HEK293 (cell line): ENCODE measurements around the gene EBF4.
A peak's percentile ranks its signal among the peaks of the same experiment; 100 is the strongest.

Source experiments
- CTCF ChIA-PET: fragments of 350-600 bp; formaldehyde crosslinking; extraction: SDS; loops from one replicate; lab custom pipeline; 2021; ENCODE audit warnings: antibody characterized with exemption; lab: Yijun Ruan, JAX
- POLR2A ChIA-PET: fragments of 300-600 bp; formaldehyde crosslinking; extraction: SDS; loops from one replicate; lab custom pipeline; 2020; ENCODE audit warnings: antibody characterized with exemption, inconsistent platforms; lab: Yijun Ruan, JAX
- H3K27ac ChIP-seq: fragments of 200-500 bp; sonication (Bioruptor generic); 2 replicates; pipeline ENCODE4 v1.5.1; 2014; ENCODE audit warnings: low read depth, low read length, control low read depth, inconsistent platforms; ENCODE audit errors: extremely low read depth
- H3K36me3 ChIP-seq, 2 experiments: fragments of 200-500 bp in 1 of 2; sonication (Bioruptor generic) in 1 of 2; 1 replicate in 1 of 2; 2 replicates in 1 of 2; pipeline ENCODE4 v1.5.1; 2014 to 2017; ENCODE audit warnings: inconsistent platforms in 2 of 2, low read length in 2 of 2; ENCODE audit not compliant: control insufficient read depth in 2 of 2, insufficient read depth in 1 of 2
- H3K4me1 ChIP-seq: fragments of 200-500 bp; sonication (Bioruptor generic); 2 replicates; pipeline ENCODE4 v1.5.1; 2014; ENCODE audit warnings: mild to moderate bottlenecking, low read length, inconsistent platforms; ENCODE audit not compliant: control insufficient read depth, insufficient read depth
- H3K4me3 ChIP-seq: 2 replicates; pipeline ENCODE4 v1.5.1; 2011; ENCODE audit warnings: low read depth, mild to moderate bottlenecking, control low read depth, low read length, moderate library complexity
- H3K9me3 ChIP-seq: fragments of 200-500 bp; sonication (Bioruptor generic); 2 replicates; pipeline ENCODE4 v1.5.1; 2014; ENCODE audit warnings: low read depth, low read length, inconsistent platforms; ENCODE audit not compliant: control insufficient read depth, insufficient read depth
- BCL11B ChIP-seq: fragments of 450-650 bp; formaldehyde crosslinking; IDR thresholded peaks from 2 replicates; pipeline ENCODE4 v1.5.1; 2016; ENCODE audit warnings: low read depth, missing biosample characterization, missing genetic modification characterization
- GLIS2 ChIP-seq: fragments of 450-650 bp; formaldehyde crosslinking; IDR thresholded peaks from 2 replicates; pipeline ENCODE4 v1.5.1; 2016; ENCODE audit warnings: missing biosample characterization, missing genetic modification characterization
- HOXD13 ChIP-seq: sonication (generic); formaldehyde crosslinking; IDR thresholded peaks from 2 replicates; pipeline ENCODE4 v1.8.0; 2022; ENCODE audit warnings: missing genetic modification reagents, borderline replicate concordance
- ZBTB17 ChIP-seq: fragments of 450-650 bp; formaldehyde crosslinking; IDR thresholded peaks from 2 replicates; pipeline ENCODE4 v1.5.1; 2016; ENCODE audit warnings: missing biosample characterization, missing genetic modification characterization
- ZBTB8A ChIP-seq: fragments of 450-650 bp; formaldehyde crosslinking; IDR thresholded peaks from 2 replicates; pipeline ENCODE4 v1.5.1; 2016; ENCODE audit warnings: missing biosample characterization, missing genetic modification characterization
- ZEB2 ChIP-seq: fragments of 450-650 bp; formaldehyde crosslinking; IDR thresholded peaks from 2 replicates; pipeline ENCODE4 v1.5.1; 2016; ENCODE audit warnings: missing biosample characterization, missing genetic modification characterization
- ZFHX2 ChIP-seq: fragments of 450-650 bp; formaldehyde crosslinking; conservative IDR thresholded peaks from 2 replicates; pipeline ENCODE4 v1.5.1; 2016; ENCODE audit warnings: missing biosample characterization, missing genetic modification characterization
- ZFP37 ChIP-seq: fragments of 450-650 bp; formaldehyde crosslinking; IDR thresholded peaks from 2 replicates; pipeline ENCODE4 v1.5.1; 2016; ENCODE audit warnings: missing biosample characterization, missing genetic modification characterization
- ZFP41 ChIP-seq: fragments of 450-650 bp; formaldehyde crosslinking; IDR thresholded peaks from 2 replicates; pipeline ENCODE4 v1.5.1; 2016; ENCODE audit warnings: missing biosample characterization, missing genetic modification characterization, borderline replicate concordance
- ZNF112 ChIP-seq: fragments of 450-650 bp; formaldehyde crosslinking; IDR thresholded peaks from 2 replicates; pipeline ENCODE4 v1.5.0; 2017; ENCODE audit warnings: missing biosample characterization, missing genetic modification characterization
- ZNF132 ChIP-seq: fragments of 450-650 bp; formaldehyde crosslinking; IDR thresholded peaks from 2 replicates; pipeline ENCODE4 v1.5.1; 2017; ENCODE audit warnings: missing biosample characterization, missing genetic modification characterization, borderline replicate concordance
- ZNF302 ChIP-seq: fragments of 450-650 bp; formaldehyde crosslinking; IDR thresholded peaks from 2 replicates; pipeline ENCODE4 v1.5.1; 2016; ENCODE audit warnings: missing biosample characterization, missing genetic modification characterization, low read depth
- ZNF37A ChIP-seq: fragments of 450-650 bp; IDR thresholded peaks from 2 replicates; pipeline ENCODE4 v1.5.1; 2018; ENCODE audit warnings: missing biosample characterization, missing genetic modification characterization
- ZNF544 ChIP-seq: fragments of 450-650 bp; formaldehyde crosslinking; IDR thresholded peaks from 2 replicates; pipeline ENCODE4 v1.5.0; 2017; ENCODE audit warnings: missing biosample characterization, missing genetic modification characterization
- ZNF658 ChIP-seq: fragments of 450-650 bp; formaldehyde crosslinking; IDR thresholded peaks from 2 replicates; pipeline ENCODE4; 2016; ENCODE audit warnings: missing biosample characterization, missing genetic modification characterization
- ZNF785 ChIP-seq: fragments of 450-650 bp; formaldehyde crosslinking; IDR thresholded peaks from 2 replicates; pipeline ENCODE4 v1.5.1; 2016; ENCODE audit warnings: missing biosample characterization, missing genetic modification characterization
- ZSCAN30 ChIP-seq: fragments of 450-650 bp; IDR thresholded peaks from 2 replicates; pipeline ENCODE4 v1.5.1; 2018; ENCODE audit warnings: missing biosample characterization, mild to moderate bottlenecking, missing genetic modification characterization, moderate library complexity
- TF ChIP-seq, protein P1 (sequence below): fragments of 450-650 bp; formaldehyde crosslinking; IDR thresholded peaks from 2 replicates; pipeline ENCODE4 v1.5.1; 2017; ENCODE audit warnings: missing biosample characterization, mild to moderate bottlenecking, missing genetic modification characterization, moderate library complexity
- TF ChIP-seq, protein P2 (sequence below): fragments of 450-650 bp; formaldehyde crosslinking; IDR thresholded peaks from 2 replicates; pipeline ENCODE4 v1.5.1; 2016; ENCODE audit warnings: missing biosample characterization, missing genetic modification characterization, low read depth

The EBF4 gene

DNA sequence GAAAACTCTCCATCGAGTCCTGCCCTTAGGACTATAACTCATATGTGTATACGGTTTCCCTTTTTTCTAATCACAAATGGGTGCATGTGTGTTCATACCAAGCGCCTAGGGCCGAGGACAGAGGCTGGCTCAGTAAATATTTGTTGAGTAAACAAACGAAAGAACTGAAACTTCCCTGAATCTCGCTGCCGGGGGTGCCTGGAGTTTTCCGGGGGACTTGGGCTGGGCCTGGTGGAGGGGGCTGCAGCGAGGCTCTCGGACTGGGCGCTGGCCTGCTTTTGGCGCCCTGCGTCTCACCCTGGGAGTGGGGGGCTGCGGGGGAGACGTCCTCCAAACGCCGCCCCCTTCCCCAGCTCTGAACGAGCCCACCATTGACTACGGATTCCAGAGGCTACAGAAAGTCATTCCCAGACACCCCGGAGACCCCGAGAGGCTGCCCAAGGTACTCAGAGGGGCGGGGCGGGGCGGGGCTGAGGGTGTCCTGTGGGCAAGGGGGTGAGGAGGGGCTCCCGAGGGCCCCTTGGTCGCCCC, 58.8 kb downstream of the EBF4 start:
- Histone ChIP-seq H3K36me3 (no peaks in the 10 kb centered on the region), H3K4me3 (no peak overlapping the region), H3K27ac (no peak overlapping the region), H3K4me1 (peaks cover 3% of the 10 kb centered on the region), H3K9me3 (no peaks in the 10 kb centered on the region)
- CTCF ChIA-PET: interaction anchor here (0.5 to 9.8 kb wide), 8 partner anchors 11 to 617 kb away, joined by 3 to 159 read pairs (median 4); partner anchors contain the start of gene C20orf141
- no peak for TF ChIP-seq ZNF658 (tag by site-specific recombination)
- no peak for TF ChIP-seq ZNF302 (tag by site-specific recombination)
- TF ChIP-seq ZBTB17: no peak
- no peak for TF ChIP-seq ZNF112 (tag by site-specific recombination)
- no peak for TF ChIP-seq ZSCAN30 (tag by site-specific recombination)
- TF ChIP-seq, protein P1, sequence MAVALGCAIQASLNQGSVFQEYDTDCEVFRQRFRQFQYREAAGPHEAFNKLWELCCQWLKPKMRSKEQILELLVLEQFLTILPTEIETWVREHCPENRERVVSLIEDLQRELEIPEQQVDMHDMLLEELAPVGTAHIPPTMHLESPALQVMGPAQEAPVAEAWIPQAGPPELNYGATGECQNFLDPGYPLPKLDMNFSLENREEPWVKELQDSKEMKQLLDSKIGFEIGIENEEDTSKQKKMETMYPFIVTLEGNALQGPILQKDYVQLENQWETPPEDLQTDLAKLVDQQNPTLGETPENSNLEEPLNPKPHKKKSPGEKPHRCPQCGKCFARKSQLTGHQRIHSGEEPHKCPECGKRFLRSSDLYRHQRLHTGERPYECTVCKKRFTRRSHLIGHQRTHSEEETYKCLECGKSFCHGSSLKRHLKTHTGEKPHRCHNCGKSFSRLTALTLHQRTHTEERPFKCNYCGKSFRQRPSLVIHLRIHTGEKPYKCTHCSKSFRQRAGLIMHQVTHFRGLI (tag by site-specific recombination): no peak
- no peak for TF ChIP-seq ZBTB8A
- TF ChIP-seq ZFP41 (tag by site-specific recombination): no peak
- no peak for TF ChIP-seq HOXD13 (CRISPR knock-in tag)
- POLR2A ChIA-PET: no interaction called here

DNA sequence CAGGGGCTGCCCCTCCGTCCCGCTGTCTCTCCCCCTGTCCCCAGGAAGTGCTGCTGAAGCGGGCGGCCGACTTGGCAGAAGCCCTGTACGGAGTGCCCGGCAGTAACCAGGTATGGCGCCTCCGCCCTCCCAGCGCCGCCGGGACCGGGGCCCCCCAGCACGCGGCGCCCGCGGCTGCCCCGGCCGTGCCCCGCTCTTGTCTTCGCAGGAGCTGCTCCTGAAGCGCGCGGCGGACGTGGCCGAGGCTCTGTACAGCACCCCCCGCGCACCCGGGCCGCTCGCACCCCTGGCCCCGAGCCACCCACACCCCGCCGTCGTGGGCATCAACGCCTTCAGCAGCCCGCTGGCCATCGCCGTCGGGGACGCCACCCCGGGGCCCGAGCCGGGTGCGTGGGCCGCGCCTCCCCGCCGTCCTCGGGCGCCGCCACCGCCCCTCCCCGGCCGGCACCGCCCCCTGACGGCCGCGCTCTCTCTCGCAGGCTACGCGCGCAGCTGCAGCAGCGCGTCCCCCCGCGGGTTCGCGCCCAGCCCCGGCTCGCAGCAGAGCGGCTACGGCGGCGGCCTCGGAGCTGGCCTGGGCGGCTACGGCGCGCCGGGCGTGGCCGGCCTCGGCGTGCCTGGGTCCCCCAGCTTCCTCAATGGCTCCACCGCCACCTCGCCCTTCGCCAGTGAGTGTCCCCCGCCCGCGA, 59.4 kb downstream of the EBF4 start:
- POLR2A ChIA-PET: interaction anchor here (0.6 to 0.7 kb wide), 2 partner anchors 100 to 103 kb away, joined by 3 read pairs; partner anchors contain the start of gene NOP56
- H3K4me3 ChIP-seq: peak overlapping the region; percentile 34
- peak overlapping the region; percentile 70; the same call in 1 of the 2 replicates for H3K27ac ChIP-seq
- peaks cover 3% of the 10 kb centered on the region for H3K4me1 ChIP-seq
- H3K36me3 ChIP-seq: no peaks in the 10 kb centered on the region
- TF ChIP-seq GLIS2 (peak; percentile 13; the same call in 1 of the 2 replicates), ZNF37A (0 out of 2 replicates have a peak, but pooled peaks have one; percentile 22), ZNF785 (tag by site-specific recombination) (peak; percentile 97; the same call in 1 of the 2 replicates), ZNF132 (tag by site-specific recombination) (no peak), ZFHX2 (tag by site-specific recombination) (peak; percentile 58; the same call in 1 of the 2 replicates), BCL11B (tag by site-specific recombination) (no peak), ZFP37 (tag by site-specific recombination) (no peak), ZNF544 (tag by site-specific recombination) (no peak), ZEB2 (no peak)
- TF ChIP-seq, protein P2, sequence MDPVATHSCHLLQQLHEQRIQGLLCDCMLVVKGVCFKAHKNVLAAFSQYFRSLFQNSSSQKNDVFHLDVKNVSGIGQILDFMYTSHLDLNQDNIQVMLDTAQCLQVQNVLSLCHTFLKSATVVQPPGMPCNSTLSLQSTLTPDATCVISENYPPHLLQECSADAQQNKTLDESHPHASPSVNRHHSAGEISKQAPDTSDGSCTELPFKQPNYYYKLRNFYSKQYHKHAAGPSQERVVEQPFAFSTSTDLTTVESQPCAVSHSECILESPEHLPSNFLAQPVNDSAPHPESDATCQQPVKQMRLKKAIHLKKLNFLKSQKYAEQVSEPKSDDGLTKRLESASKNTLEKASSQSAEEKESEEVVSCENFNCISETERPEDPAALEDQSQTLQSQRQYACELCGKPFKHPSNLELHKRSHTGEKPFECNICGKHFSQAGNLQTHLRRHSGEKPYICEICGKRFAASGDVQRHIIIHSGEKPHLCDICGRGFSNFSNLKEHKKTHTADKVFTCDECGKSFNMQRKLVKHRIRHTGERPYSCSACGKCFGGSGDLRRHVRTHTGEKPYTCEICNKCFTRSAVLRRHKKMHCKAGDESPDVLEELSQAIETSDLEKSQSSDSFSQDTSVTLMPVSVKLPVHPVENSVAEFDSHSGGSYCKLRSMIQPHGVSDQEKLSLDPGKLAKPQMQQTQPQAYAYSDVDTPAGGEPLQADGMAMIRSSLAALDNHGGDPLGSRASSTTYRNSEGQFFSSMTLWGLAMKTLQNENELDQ (tag by site-specific recombination): no peak
- TF ChIP-seq, all 188 proteins: peak for 4
- CTCF ChIA-PET: interaction anchor here (0.5 to 9.8 kb wide), 39 partner anchors 8 to 1445 kb away, joined by 3 to 159 read pairs (median 4); partner anchors contain the start of gene C20orf141
- H3K9me3 ChIP-seq: no peaks in the 10 kb centered on the region
